GDM1 (cell line): Measurements from ENCODE around the gene SLC12A8.
A peak's percentile ranks its signal among the peaks of the same experiment; 100 is the strongest.

Experiments used
- DNase-seq: peaks from one replicate; lab custom pipeline; 2025; lab: John Stamatoyannopoulos, UW

SLC12A8 gene

DNA sequence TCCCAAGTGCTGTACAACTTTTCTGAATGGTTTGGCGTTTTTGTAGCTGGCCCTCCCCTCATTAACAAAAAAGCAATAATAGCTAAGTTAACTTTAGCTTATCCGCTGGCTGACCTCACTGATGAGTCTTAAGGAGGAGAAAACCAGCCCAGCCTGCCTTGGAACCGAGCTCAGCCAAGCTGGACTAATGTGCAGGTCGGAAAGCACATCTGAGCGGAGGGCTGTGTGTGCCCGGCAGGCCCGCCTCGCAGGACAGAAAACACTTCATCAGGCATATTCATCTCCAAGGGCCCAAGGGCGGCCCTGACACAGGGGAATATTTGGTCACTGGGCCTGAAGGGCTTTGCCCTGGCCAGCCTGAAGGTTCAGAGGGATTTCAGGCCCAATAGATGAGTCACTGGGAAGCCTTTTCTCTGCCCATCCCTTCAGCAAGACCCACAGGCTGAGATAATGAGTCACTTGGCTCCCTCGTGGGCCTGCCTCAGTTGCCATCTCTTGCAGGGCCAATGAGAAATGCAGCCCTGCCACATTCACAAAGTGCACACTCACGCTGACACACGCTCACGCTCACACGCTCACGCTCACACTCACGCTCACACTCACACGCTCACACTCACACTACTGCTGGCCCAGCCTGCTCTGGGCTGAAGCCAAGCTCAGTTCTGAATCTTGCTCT is 75.1 kb downstream of the SLC12A8 start:
- DNase-seq, result no peak

DNA sequence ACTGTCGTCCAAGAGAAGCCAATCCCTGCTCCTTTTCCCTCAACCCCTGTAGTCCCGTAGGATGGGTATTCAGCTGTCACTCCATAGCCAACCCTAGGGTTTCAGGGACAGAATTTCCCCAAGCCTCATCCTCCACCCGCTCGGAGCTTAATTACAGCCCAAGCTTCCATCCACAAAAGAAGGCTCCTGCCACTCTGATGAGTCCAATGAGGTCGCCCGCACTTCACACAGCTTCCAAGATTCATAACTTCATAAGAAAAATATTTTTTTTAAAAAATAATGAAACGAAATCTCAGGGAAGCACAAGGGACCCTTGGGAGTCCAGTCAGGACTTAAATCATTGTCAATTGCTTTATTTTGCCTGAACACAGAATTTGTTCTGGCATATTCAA is 75.6 kb downstream of the SLC12A8 start:
- DNase-seq, result no peak

DNA sequence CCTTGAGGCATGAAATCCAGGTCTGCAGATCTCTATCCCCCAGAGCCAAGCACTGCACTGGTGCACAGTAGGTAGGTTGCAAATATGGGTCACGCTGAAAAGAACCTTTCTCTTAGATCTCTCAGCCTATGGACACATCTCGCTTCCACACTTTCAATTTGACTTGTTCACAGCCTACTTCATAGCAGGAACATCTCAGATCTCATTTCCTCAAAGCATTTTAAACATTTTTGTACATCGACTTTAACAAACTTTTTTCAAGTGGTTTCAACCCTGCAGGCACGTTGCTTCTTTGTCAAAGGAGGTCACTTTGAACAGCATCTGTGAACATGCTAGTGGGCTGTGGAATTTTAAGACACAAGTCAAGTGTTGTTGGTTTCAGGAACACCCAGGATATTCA is 76.0 kb downstream of the SLC12A8 start:
- DNase-seq, result no peak

DNA sequence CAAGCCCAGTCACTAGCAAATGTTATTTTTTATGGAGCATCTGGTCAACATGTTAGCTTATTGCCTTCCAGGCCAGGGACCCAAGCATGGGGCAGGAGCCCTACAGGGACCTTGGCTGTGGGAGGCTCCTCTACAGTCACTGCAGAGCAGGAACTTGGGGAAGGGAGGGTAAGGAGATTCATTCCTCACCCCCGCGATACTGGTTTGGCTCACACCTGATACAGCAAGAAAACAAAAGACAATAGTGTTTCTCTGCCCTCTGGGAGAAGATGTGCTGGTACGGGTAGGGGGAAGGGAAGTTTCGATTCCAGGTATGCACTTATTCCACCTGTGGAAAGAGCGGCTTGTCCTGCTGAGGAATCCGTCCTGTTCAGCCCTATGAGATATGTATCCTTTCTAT is 77.6 kb downstream of the SLC12A8 start:
- no peak for DNase-seq

DNA sequence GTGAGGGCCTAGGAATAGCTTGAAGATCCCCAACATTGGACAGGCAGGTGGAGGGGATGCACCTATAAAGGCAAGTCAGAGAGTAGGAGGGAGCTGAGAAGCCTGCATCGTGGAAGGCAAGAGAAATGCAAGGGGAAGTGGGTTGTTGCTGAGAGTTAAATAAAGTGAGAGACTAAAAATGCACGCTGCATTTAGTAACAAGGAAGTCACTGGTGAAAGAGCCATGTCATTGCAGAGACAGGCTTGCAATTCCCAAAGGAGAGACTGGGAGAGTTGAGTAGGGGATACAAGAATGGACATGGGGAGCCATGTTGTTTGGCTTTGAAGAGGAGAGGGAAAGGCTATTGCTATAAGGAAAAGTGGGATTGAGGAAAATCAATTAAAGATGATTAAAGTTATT is 79.7 kb downstream of the SLC12A8 start:
- peak; percentile 55 for DNase-seq

DNA sequence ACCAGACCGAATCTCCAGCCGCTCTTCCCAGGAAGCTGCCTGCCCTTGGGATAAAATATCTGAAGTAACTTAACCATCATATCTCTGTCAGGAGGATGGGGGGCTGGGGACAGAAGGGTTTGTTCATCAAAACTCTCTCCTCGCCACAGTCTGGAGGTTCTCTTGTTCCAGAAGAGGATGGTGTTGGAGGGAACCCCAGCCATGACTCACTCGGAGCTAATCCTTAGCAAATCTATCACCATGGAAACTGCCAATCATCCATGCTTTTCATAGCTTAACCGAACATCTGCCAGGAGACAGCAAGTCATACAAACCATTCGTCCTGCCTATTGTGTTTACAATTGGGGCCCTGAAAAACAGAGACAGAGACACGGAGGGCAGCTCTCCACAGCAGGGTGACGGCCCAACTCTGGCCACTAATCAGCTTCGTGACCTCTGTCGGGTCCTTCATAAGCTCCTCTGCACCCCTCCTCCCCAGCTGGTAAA is 83.0 kb downstream of the SLC12A8 start:
- no peak for DNase-seq

DNA sequence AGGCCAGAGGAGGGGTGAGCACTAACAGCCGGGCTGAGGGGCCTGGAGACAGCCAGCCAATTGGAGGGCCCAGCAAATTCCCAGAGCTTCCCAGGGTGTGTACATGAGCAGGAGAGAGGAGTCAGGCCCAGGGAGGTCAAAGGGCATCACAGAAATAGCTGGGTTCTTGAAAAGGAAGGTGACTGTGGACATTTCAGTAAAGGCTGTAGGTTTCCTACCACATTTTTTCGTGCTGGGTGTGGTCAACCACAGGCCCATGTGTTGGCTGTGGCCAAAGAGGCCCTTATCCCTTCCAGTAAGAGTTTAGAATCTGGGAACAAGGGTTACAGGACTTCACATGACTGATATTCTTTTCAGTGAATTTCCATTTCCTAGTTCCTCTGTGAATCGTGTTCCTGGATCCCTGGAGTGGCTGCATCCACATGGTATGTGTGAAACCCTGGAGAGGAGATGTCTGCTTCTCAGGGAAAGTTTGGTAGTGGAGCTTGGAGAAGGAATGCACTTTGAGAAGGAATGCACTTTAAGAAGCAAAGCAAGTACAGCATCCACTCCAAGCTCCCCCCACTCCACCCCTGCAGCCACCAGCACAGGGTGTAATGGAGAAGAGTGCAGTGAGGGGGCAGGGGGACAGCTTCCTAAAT is 83.6 kb downstream of the SLC12A8 start:
- peak; percentile 6 for DNase-seq

DNA sequence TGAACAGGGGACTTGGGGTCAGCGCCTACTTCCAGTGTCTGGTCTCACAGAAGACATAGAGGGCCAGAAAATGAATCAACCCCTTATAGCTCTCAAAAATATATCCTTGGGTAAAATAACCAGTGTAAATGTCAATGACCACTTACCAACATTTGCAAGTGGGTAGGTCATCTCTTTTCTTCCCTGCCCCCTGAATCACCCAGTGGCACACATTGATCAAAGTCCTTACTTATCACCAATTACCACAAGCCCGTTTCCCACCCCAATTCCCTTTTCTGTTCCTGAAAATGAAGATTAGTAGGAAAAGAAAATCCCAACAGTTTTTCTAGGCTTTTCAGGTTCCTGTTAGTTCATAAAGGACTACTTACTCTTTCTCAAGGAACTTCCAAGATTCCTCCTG is 86.2 kb downstream of the SLC12A8 start:
- DNase-seq, result no peak

DNA sequence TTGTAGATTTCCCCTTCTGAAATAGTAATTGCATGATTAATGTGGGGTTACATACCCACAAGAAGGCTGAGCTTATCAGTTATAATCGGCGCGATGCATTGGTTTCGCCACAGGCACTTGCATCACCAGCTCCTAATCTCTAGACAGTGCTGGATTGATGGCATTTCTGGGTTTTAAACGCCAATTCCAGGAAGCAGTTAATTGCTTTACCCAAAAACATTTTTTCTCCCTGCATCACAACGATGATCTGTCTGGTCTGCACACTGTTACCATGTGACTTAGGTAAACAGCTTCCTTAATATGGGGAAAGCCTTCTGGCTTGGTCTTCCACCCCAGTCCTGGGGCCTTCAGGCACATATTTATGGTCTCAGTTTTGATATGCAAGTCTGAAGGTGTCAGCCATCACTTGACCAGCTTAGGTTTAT is 86.7 kb downstream of the SLC12A8 start:
- DNase-seq, result no peak

DNA sequence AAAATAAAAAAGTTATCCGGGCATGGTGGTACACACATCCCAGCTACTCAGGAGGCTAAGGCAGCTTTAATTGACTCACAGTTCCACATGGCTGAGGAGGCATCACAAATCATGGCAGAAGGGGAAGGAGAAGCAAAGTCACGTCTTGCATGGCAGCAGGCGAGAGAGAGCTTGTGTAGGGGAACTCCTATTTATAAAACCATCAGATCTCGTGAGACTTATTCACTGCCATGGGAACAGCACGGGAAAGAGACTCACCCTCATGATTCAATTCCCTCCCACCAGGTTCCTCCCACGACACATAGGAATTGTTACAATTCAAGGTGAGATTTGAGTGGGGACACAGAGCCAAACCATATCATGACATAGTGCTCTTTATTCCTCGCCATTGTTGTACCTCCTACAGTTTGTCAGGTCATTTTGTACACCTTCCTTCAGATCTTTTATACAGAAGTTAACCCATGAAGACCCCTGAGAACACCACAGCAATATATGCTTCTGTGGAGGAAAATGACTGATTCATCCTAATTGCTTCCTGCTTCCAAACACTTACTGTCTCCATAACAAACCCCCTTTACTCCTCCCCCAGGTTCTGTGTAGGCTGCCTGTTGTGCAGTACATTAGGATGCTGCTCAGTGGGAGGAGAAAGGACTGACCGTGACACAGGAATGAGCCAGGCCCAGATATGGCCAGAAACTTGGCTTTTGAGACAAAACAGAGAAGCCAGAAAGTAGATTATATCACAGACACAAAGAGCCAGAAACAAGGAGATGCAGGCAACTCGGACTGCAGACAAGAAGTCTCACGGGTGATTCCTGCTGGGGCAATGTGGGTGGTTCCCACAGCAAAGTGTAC is 88.9 kb downstream of the SLC12A8 start:
- DNase-seq, result peak; percentile 5

DNA sequence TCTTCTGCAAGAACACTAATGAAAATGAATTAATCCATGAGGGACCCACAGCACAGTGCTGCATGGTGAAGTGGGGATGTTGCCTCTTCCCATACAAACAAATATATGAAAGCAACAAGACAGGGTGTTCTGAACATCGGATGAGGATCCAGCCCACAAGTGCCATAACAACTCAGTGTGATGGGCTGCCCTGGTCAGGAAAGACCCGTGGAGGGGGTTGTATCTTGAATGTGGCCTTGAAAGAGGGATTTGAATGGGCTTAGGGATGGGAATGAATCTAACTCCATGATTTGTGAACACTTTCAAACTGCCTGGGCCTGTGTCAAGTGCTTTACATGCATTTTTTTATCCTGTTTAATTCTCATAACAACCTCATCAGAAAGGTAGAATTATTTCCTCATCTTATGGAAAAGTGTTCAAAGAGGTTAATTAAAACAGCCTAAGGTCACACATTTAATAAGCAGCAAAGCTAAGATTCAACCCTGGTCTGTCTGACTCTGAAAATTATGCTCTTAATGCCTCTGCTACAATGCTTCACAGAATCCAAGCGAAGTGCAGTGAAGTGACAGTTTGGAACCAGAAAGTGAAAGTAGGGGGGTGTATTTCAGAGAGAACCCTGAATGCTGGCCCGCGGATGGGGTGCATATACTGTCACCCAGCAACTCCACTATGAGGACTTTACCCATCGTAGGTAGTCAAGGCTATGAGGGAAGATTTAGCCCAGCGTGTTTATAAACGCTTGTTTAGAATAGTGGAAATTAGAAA is 91.1 kb downstream of the SLC12A8 start:
- DNase-seq, result no peak

DNA sequence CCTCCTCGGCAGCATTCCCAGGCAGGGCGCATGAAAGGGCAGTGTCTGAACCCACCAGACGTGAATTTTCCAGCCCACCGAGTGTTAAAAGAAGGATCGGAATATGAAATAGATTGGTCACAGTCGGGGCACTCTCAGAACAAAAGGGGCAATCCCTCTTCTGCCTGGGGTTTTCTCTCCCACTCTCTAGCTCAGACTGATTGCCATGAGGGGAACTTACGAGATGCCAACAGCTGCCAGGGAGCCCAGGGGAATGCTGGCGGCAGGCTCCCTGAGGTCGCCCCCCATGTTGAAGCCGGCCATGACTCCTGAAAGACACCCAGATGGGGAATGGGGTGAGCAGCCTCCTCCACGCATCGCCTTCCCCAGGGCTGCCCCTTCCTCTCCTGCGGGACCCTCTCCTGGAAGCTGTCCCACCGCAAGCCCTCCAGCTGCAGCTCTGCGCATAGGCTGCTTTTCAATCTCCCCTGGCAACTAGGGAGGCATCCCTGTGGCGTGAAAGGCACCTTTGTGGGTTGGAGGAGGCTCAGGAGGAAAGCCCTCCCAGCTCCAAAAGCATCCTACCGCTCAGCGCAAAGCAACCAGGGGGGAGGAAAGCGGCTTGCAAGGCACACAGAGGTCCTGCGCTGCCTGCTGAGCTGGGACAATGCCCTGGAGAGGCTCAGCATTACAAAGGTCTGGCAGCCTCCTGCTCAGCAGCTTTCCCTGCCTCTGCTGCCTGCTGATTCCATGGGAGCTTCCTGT is 92.0 kb downstream of the SLC12A8 start:
- DNase-seq, result no peak

DNA sequence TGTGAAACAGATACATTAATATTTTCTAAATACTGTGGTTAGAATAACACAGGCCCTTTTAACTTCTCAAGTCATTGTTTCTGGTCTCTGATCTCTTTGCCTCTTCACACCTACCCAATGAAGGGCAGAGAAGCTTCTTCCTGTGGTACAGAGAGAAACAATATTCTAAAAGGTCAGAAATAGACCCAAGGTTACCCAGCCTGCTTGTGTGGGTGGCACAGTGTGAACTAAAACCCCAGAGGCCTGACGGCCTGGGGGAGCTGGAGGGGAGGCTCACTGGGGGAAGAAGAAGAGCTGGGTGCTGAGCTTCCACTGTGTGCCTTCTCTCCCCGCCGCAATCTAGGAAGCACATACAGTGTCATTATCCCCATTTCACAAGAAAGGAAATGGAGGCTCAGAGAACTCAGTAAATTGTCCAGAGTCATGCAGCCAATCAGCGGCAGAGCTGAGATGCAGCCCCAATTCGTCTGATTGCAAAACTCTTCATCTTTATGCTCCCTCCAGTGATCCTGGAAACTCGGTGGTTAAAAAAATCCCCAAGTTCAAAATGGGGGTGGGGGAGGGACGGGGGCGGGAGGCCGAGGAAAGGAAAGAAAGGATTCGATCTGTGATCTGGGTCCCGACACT is 92.7 kb downstream of the SLC12A8 start:
- no peak for DNase-seq

DNA sequence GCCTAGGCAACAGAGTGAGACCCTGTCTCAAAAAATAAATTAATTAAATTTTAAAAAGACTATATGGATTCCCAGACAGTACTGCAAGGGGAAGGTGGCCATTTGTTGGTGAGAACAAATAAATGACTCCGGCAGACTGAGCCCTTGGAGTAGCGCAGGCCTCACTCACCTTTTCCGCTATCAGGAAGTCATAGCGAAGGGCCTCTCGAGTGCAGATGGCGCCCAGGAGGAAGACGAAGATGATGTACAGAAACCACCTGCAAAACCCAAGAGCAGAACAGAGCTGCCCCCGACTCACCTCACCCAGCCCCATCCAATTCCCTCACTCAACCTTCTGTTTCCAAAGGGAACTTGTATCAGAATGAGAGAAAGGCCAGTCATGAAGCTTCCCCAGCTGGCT is 93.9 kb downstream of the SLC12A8 start:
- no peak for DNase-seq

DNA sequence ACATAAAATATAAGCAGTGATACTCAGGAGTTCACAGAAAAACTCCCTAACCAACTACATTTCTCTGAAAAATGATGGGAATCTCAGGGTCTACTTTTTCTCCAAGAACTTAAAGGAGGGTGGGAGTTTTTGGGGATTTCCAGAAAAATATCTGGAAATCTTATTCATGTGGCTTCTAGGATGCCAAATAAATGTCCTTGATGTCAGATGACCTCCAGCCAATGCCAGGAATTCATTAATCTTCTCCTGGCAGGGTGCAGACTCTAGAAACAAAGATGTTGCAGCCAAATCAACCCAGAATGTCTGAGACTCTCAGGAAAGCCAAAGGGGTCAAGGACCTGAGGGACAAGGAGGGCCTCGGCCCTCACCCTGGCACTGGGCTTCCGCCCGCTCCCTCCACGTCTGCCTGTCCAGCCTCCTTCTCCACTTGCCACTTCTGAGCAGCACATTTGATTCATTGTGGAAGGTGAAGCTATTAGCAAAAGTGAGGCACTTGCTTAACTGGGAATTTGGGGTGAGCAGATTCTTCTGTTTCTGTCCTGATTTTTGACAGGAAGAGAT is 94.8 kb downstream of the SLC12A8 start:
- no peak for DNase-seq

DNA sequence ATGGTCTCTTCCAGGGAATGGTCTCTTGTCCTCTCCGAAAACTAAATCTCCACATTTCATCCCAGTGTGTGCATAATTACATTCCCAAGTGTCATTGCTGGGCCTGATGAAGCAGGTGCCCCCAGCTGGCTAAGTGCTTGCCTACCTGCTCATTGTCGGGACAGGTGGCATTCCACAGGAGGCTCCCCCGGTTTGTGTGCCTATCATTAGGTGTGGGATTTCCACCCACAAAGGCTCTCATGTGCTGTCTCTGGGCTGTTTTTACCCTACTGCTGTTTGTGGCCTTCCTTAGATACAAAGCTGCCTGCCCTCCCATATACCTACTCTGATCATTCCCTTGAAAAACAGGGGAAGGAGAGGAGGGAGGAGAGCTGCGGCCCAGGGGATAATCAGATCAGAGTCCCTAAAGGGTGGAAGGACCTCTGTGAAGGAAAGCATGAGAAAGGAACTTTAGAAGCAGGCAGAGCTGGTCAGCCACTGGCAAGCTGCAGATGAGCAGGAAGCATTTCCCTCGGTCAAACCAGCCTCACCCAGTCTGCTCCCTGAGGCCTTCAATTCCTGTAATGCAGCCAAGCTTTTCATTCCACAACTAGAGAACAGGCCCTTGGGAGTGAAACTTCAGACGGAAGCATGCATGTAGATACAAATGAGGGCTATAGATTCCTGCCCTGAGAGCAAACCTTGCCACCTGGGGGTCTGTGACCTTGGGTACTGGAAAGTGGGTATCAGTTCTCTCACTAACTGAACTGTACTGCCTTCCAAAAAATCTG is 96.1 kb downstream of the SLC12A8 start:
- DNase-seq, result no peak

DNA sequence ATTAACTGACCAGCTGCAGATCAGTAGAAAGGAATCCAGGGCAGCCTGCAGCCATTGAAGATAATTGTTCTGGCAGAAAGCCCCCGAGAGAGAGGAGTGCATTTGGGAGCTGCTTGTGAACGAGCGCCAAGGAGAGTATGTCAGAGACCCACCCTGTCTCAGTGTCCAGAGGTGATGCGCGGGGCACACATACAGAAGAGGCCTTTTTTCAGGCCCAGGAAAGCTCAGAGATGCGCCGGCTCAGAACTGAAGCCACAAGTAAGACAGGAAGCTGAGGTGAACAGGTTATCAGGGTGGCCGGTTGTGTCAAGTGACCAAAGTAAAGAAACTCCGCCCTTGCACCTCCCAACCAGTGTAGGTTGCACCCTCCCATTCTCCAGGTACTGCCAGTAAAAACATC is 96.9 kb downstream of the SLC12A8 start:
- no peak for DNase-seq

DNA sequence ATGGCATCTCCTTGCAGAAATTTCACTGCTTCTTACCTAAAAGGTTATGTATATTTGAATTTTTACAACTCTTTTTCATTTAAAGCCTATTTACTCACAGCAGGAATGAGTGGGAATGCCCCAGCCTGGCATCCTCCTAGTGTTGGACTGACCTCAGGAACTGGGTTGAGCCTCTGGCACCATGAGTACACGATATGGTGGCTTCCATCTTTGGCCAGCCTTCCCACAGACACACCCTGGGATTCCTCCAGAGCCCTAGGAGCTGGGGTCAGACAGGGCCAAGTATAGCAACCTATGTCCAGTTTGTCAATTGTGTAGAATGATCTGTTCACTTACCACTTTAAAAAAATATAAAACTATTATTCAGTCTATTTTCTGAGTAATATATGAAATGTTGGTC is 99.6 kb downstream of the SLC12A8 start:
- DNase-seq, result no peak

DNA sequence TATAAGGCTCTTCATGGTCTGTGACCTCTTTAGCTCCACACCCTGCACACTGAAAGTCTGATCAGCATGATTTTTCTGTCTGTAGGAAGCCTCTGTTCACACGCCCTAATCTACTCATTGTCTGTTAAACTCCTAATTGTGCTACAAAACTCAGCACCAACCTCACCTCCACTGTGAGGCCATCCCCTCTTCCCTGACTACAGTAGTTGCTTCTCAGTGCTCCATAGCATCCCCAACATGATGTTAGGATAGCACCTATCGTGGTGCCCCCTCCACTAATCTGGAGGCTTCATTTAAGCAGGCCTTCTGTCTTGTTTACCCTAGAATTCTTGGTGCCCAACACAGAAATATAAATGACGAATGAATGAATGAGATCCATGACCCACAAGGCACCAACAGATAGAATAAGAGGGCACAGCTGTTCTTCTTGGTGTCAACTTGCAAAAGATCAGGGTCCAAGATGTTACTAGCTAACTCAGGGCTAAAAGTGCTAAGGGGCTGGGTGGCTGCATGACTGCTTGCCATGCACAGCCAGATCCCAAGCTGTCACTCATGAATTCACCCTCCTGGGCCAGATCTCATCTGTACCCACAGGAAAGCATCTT is 101.6 kb downstream of the SLC12A8 start:
- no peak for DNase-seq
